Measurements from ENCODE around the gene ASIC4. TPM values are rescaled to one million over a fixed set of nuclear protein-coding genes. Genes with fewer than 3 reads are reported as not detected.

The ASIC4 gene
- total and polyA plus RNA-seq, 2 of the 4 experiments (the other 2 are of a cell fraction): 0.10 TPM; not detected in 1

DNA sequence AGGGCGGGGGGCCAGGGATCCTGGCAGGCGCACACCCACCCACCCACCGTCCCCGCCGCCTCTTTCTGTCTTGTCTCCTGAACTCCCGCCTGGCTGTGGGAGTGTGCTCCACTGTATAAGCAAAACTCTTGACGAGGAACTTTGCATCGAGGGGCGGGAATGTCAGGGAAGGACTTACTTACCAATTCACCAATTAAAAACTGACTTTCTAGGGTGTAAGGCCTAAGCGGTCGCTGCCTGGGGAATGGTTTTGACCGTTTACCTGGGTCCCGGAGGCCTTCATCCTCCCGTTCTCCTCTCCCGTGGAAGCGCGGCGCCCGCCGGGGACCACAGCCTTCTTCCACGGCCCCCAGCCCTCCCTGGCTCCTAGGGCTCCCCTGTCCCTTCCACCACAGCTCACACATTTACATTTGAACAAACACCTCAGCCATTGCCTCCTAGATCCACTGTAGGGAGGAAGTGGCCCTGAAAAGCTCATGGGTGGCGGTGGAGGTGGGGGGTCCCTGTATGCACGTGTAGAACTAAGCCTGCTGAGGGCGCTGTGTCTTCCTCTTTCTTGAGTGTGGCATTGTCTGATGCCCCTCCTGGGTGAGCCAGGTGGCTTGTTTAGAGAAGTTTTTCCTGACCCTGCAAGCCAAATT lies 8.9 kb downstream of the ASIC4 start (continued):
- TF ChIP-seq RCOR1 (IDR thresholded peaks at IDR 0.05; ENCODE audit: insufficient replicate concordance, low read length) (no peak), BHLHE40 (IDR thresholded peaks at IDR 0.05; ENCODE audit: low read depth, low read length) (no peak), MAZ (IDR thresholded peaks at IDR 0.05; ENCODE audit: borderline replicate concordance, low read depth, low read length) (no peak), RFX5 (IDR thresholded peaks at IDR 0.05; ENCODE audit: low read depth, low read length) (no peak)
- TF ChIP-seq, protein P1, sequence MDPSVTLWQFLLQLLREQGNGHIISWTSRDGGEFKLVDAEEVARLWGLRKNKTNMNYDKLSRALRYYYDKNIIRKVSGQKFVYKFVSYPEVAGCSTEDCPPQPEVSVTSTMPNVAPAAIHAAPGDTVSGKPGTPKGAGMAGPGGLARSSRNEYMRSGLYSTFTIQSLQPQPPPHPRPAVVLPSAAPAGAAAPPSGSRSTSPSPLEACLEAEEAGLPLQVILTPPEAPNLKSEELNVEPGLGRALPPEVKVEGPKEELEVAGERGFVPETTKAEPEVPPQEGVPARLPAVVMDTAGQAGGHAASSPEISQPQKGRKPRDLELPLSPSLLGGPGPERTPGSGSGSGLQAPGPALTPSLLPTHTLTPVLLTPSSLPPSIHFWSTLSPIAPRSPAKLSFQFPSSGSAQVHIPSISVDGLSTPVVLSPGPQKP (IDR thresholded peaks at IDR 0.05; ENCODE audit: borderline replicate concordance, low read depth, low read length): no peak
